ENCODE data around the gene IFNL1. TPM values are rescaled to one million over a fixed set of nuclear protein-coding genes. Genes with fewer than 3 reads are reported as not detected.
"Not testable (repeated sequence)": the region's sequence is repeated elsewhere in the genome, so short reads cannot be mapped to it uniquely, and the experiment has no call there.

Gene IFNL1
- total and polyA plus RNA-seq, 2 donors (not counting 3 experiments of a cell fraction or from before 2014, with no cell fraction given), result not detected

- Histone ChIP-seq H3K4me2 (ENCODE audit: insufficient read depth, low read length) (no peak overlapping the region), H3K79me2 (ENCODE audit: control insufficient read depth, insufficient read depth, low read length) (no peaks in the 10 kb centered on the region), H4K20me1 (replicated peaks; ENCODE audit: control insufficient read depth, extremely low read depth, insufficient read depth, low read length) (no peaks in the 10 kb centered on the region), H3K4me1 (ENCODE audit: control insufficient read depth, extremely low read depth, insufficient read depth, low read length) (peaks cover 7% of the 10 kb centered on the region), H3K4me3 (replicated peaks in 1 of 3; ENCODE audit: insufficient read depth in 1 of 3, low read depth in 1 of 3, low read length in 3 of 3) (no peak overlapping the region), H3K27ac (ENCODE audit: insufficient read depth, low read depth, low read length) (no peak overlapping the region), H3K9ac (replicated peaks; ENCODE audit: extremely low read depth, insufficient read depth, low read length) (no peak overlapping the region), H3K27me3 (ENCODE audit: control insufficient read depth in 2 of 2, insufficient read depth in 2 of 2, low read length in 2 of 2) (no peaks in the 10 kb centered on the region), H3K36me3 (ENCODE audit: control insufficient read depth in 2 of 2, extremely low read depth in 1 of 2, insufficient read depth in 2 of 2, low read length in 2 of 2) (no peaks in the 10 kb centered on the region), H3K9me1 (replicated peaks; ENCODE audit: control insufficient read depth, extremely low read depth, insufficient read depth, low read length) (no peaks in the 10 kb centered on the region), H3K9me3 (replicated peaks; ENCODE audit: control insufficient read depth, insufficient read depth, low read length) (no peaks in the 10 kb centered on the region), H2AFZ (ENCODE audit: low read depth, low read length) (no peak overlapping the region)
- ChIA-PET POLR2A (interaction anchor here (0.7 kb wide), 1 partner anchor 341 kb away, joined by 3 read pairs; no protein-coding TSS in a partner anchor), CTCF (interaction anchor here (7.5 kb wide), 1 partner anchor 211 kb away, joined by 124 read pairs; no protein-coding TSS in a partner anchor)
- no peak for TF ChIP-seq EZH2 (IDR thresholded peaks at IDR 0.05; ENCODE audit: borderline replicate concordance, low read depth, low read length, severe bottlenecking)
- TF ChIP-seq CTCF (IDR thresholded peaks at IDR 0.05; ENCODE audit: extremely low read depth in 1 of 2, insufficient read depth in 1 of 2, low read depth in 1 of 2, low read length in 2 of 2), result no peak
- DNase-seq (ENCODE audit: low read depth, low spot score), result no peak
- no peak for FAIRE-seq
- no TSS peak for BruUV-seq (replicated peaks)
- intact Hi-C loops (cut with micrococcal nuclease) (no loop called here), dilution Hi-C loops (cut with MboI; ENCODE audit: extremely low pct_ligation_motif_present, low sequenced_read_pairs) (no loop called here)
These were observed 36.1 kb downstream of the IFNL1 start for GRCh38 chr19:39332293-39332692.

- H3K4me1 ChIP-seq (ENCODE audit: control insufficient read depth, extremely low read depth, insufficient read depth, low read length); H3K9me1 ChIP-seq (replicated peaks; ENCODE audit: control insufficient read depth, extremely low read depth, insufficient read depth, low read length); H2AFZ ChIP-seq (ENCODE audit: low read depth, low read length); intact Hi-C loops (cut with micrococcal nuclease); H3K9ac ChIP-seq (replicated peaks; ENCODE audit: extremely low read depth, insufficient read depth, low read length); H3K9me3 ChIP-seq (replicated peaks; ENCODE audit: control insufficient read depth, insufficient read depth, low read length); H3K79me2 ChIP-seq (ENCODE audit: control insufficient read depth, insufficient read depth, low read length); H4K20me1 ChIP-seq (replicated peaks; ENCODE audit: control insufficient read depth, extremely low read depth, insufficient read depth, low read length); H3K27ac ChIP-seq (ENCODE audit: insufficient read depth, low read depth, low read length); DNase-seq (ENCODE audit: low read depth, low spot score); H3K27me3 ChIP-seq (ENCODE audit: control insufficient read depth in 2 of 2, insufficient read depth in 2 of 2, low read length in 2 of 2); H3K4me3 ChIP-seq (replicated peaks in 1 of 3; ENCODE audit: insufficient read depth in 1 of 3, low read depth in 1 of 3, low read length in 3 of 3); H3K36me3 ChIP-seq (ENCODE audit: control insufficient read depth in 2 of 2, extremely low read depth in 1 of 2, insufficient read depth in 2 of 2, low read length in 2 of 2); POLR2A ChIA-PET; BruUV-seq (replicated peaks); FAIRE-seq; H3K4me2 ChIP-seq (ENCODE audit: insufficient read depth, low read length); CTCF ChIA-PET; dilution Hi-C loops (cut with MboI; ENCODE audit: extremely low pct_ligation_motif_present, low sequenced_read_pairs): not testable (repeated sequence)
These were observed 36.5 kb downstream of the IFNL1 start for GRCh38 chr19:39332738-39333137.

Measured in endothelial cell of umbilical vein (primary cell).